Measurements from ENCODE around the gene ST6GALNAC4. TPM values are rescaled to one million over a fixed set of nuclear protein-coding genes. Genes with fewer than 3 reads are reported as not detected.

The ST6GALNAC4 gene
- 10 to 100 TPM; 25.2 to 49.7 (median 31.7) TPM for total RNA-seq

GRCh38 chr9:127916720-127917581 lies at the start of gene ST6GALNAC4:
Gene ST6GALNAC4, minus strand, starts transcription at chr9:127917041. Its CDS starts 622 bp downstream, at chr9:127916419.
- WGBS, 2 donors (ENCODE audit: low coverage in 1 of 2), result 17% methylated on average over 2 of the region's 71 CpGs; no CpG with 5 or more reads in 1 of the 2 donors
- peak in 1 of 4 experiments; percentile 3 for TF ChIP-seq CTCF (IDR thresholded peaks at IDR 0.05)
- peak; percentile 22 to 50 for TF ChIP-seq POLR2A (IDR thresholded peaks at IDR 0.05)
- TF ChIP-seq POLR2AphosphoS5 (IDR thresholded peaks at IDR 0.05), result peak; percentile 8
- no peak for TF ChIP-seq EP300 (IDR thresholded peaks at IDR 0.05)
- peaks cover 4% of the 10 kb centered on the region for H3K27me3 ChIP-seq
- no peaks in the 10 kb centered on the region for H3K9me3 ChIP-seq
- peaks cover 0 to 26% of the 10 kb centered on the region in 2 donors for H3K36me3 ChIP-seq
- H3K27ac ChIP-seq, result peak within 1 kb of the TSS in 3 of 4 donors; percentile 82 to 86 (median 83)
- ATAC-seq, result peak; percentile 91
- H3K4me3 ChIP-seq, result peak within 1 kb of the TSS; percentile 45 to 64
- peaks cover 0 to 65% (median 29%) of the 10 kb centered on the region in 3 donors for H3K4me1 ChIP-seq

GRCh38 chr9:127965953-127966352 lies 49.1 kb upstream of the ST6GALNAC4 start:
- H3K4me3 ChIP-seq, result peak overlapping the region in 1 of 2 donors; percentile 21
- WGBS, 2 donors (ENCODE audit: low coverage in 1 of 2), result 30 to 38% methylated on average over 2 of the region's 6 CpGs
- TF ChIP-seq POLR2A (IDR thresholded peaks at IDR 0.05) (no peak), POLR2AphosphoS5 (IDR thresholded peaks at IDR 0.05) (peak; percentile 29)
- peaks cover 23 to 100% (median 71%) of the 10 kb centered on the region in 3 donors for H3K4me1 ChIP-seq
- H3K27ac ChIP-seq, result peak overlapping the region; percentile 73 to 92 (median 90)
- H3K9me3 ChIP-seq, result no peaks in the 10 kb centered on the region
- no peaks in the 10 kb centered on the region for H3K27me3 ChIP-seq
- peak; percentile 6 for ATAC-seq
- H3K36me3 ChIP-seq, result no peaks in the 10 kb centered on the region

GRCh38 chr9:127963359-127964064 lies 46.7 kb upstream of the ST6GALNAC4 start:
- WGBS, 2 donors (ENCODE audit: low coverage in 1 of 2), result 63 to 73% methylated on average over 3 to 4 of the region's 19 CpGs
- Histone ChIP-seq H3K27me3 (no peaks in the 10 kb centered on the region), H3K4me1 (peaks cover 17 to 93% (median 59%) of the 10 kb centered on the region in 3 donors), H3K36me3 (no peaks in the 10 kb centered on the region), H3K4me3 (no peak overlapping the region), H3K9me3 (no peaks in the 10 kb centered on the region), H3K27ac (peak overlapping the region; percentile 73 to 92 (median 90))
- no peak for ATAC-seq
- no peak for TF ChIP-seq POLR2A (IDR thresholded peaks at IDR 0.05)
- peak; percentile 91 for TF ChIP-seq POLR2AphosphoS5 (IDR thresholded peaks at IDR 0.05)
- TF ChIP-seq CTCF (IDR thresholded peaks at IDR 0.05), result peak in 1 of 4 experiments; percentile 1
- no peak for TF ChIP-seq EP300 (IDR thresholded peaks at IDR 0.05)

- H3K4me1 ChIP-seq, result peaks cover 13 to 88% (median 56%) of the 10 kb centered on the region in 3 donors
- no peaks in the 10 kb centered on the region for H3K27me3 ChIP-seq
- no peak overlapping the region for H3K4me3 ChIP-seq
- no peaks in the 10 kb centered on the region for H3K36me3 ChIP-seq
- H3K9me3 ChIP-seq, result no peaks in the 10 kb centered on the region
- peak overlapping the region; percentile 73 to 92 (median 90) for H3K27ac ChIP-seq
- ATAC-seq, result no peak
- TF ChIP-seq CTCF (IDR thresholded peaks at IDR 0.05), result peak in 1 of 4 experiments; percentile 21
- TF ChIP-seq POLR2A (IDR thresholded peaks at IDR 0.05), result no peak
- 33 to 50% methylated on average over 1 of the region's 3 CpGs for WGBS, 2 donors (ENCODE audit: low coverage in 1 of 2)
Measured at GRCh38 chr9:127963041-127963358, 46.2 kb upstream of the ST6GALNAC4 start.

- Histone ChIP-seq H3K36me3 (no peaks in the 10 kb centered on the region), H3K4me3 (no peak overlapping the region), H3K27ac (peak overlapping the region; percentile 73 to 92 (median 90)), H3K4me1 (peaks cover 13 to 86% (median 52%) of the 10 kb centered on the region in 3 donors), H3K27me3 (no peaks in the 10 kb centered on the region), H3K9me3 (no peaks in the 10 kb centered on the region)
- WGBS, 2 donors (ENCODE audit: low coverage in 1 of 2), result 60 to 63% methylated on average over 2 to 3 of the region's 3 CpGs
- no peak for ATAC-seq
- no peak for TF ChIP-seq POLR2A (IDR thresholded peaks at IDR 0.05)
- TF ChIP-seq EP300 (IDR thresholded peaks at IDR 0.05), result no peak
- TF ChIP-seq POLR2AphosphoS5 (IDR thresholded peaks at IDR 0.05), result no peak
- no peak for TF ChIP-seq CTCF (IDR thresholded peaks at IDR 0.05)
Measured at GRCh38 chr9:127962278-127962677, 45.4 kb upstream of the ST6GALNAC4 start.
